ENCODE data around the gene CLPTM1L. TPM values are rescaled to one million over a fixed set of nuclear protein-coding genes. Genes with fewer than 3 reads are reported as not detected.
"Not testable (repeated sequence)": the region's sequence is repeated elsewhere in the genome, so short reads cannot be mapped to it uniquely, and the experiment has no call there.

CLPTM1L gene
- total and polyA plus RNA-seq, 12 donors, result 40.7 to 96.5 (median 83.2) TPM

- Histone ChIP-seq H3K27me3 (peaks cover 2% of the 10 kb centered on the region), H3K4me3 (no peak overlapping the region), H3K4me1 (replicated peaks in 1 of 2) (peaks cover 0 to 6% of the 10 kb centered on the region in 2 donors), H3K36me3 (replicated peaks in 1 of 2) (no peaks in the 10 kb centered on the region), H3K27ac (no peak overlapping the region), H3K9me3 (replicated peaks in 1 of 3) (no peaks in the 10 kb centered on the region)
- intact Hi-C loops (cut with DNase I), result no loop called here
- 70 to 76% (median 73%) methylated on average over 3 of the region's 3 CpGs for WGBS, 4 donors
- TF ChIP-seq, protein P1, sequence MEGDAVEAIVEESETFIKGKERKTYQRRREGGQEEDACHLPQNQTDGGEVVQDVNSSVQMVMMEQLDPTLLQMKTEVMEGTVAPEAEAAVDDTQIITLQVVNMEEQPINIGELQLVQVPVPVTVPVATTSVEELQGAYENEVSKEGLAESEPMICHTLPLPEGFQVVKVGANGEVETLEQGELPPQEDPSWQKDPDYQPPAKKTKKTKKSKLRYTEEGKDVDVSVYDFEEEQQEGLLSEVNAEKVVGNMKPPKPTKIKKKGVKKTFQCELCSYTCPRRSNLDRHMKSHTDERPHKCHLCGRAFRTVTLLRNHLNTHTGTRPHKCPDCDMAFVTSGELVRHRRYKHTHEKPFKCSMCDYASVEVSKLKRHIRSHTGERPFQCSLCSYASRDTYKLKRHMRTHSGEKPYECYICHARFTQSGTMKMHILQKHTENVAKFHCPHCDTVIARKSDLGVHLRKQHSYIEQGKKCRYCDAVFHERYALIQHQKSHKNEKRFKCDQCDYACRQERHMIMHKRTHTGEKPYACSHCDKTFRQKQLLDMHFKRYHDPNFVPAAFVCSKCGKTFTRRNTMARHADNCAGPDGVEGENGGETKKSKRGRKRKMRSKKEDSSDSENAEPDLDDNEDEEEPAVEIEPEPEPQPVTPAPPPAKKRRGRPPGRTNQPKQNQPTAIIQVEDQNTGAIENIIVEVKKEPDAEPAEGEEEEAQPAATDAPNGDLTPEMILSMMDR (IDR thresholded peaks at IDR 0.05), result no peak
- TF ChIP-seq POLR2A (IDR thresholded peaks at IDR 0.05), result no peak
- DNase-seq, result no peak
These were observed 32.1 kb upstream of the CLPTM1L start for GRCh38 chr5:1376981-1377380.

- WGBS, 4 donors, result 73 to 77% (median 76%) methylated on average over 21 to 23 of the region's 23 CpGs
These were observed 31.2 kb upstream of the CLPTM1L start for GRCh38 chr5:1375871-1376810.

GRCh38 chr5:1374679-1375055 is 29.8 kb upstream of the CLPTM1L start:
- 30 to 55% (median 49%) methylated on average over 5 to 6 of the region's 6 CpGs for WGBS, 4 donors
- intact Hi-C loops (cut with DNase I), result no loop called here
- Histone ChIP-seq H3K36me3 (replicated peaks in 1 of 2) (no peaks in the 10 kb centered on the region), H3K9me3 (replicated peaks in 1 of 3) (no peaks in the 10 kb centered on the region), H3K4me1 (replicated peaks in 1 of 2) (no peaks in the 10 kb centered on the region), H3K27ac (no peak overlapping the region), H3K4me3 (no peak overlapping the region), H3K27me3 (peaks cover 7% of the 10 kb centered on the region)
- no peak for DNase-seq
- no peak for TF ChIP-seq POLR2A (IDR thresholded peaks at IDR 0.05)
- TF ChIP-seq, protein P1 (IDR thresholded peaks at IDR 0.05), result no peak

More at GRCh38 chr5:1375871-1376810, 31.2 kb upstream of the CLPTM1L start:
- no peak for DNase-seq
- Histone ChIP-seq H3K36me3 (replicated peaks in 1 of 2) (no peaks in the 10 kb centered on the region), H3K27ac (no peak overlapping the region), H3K9me3 (replicated peaks in 1 of 3) (no peaks in the 10 kb centered on the region), H3K4me1 (replicated peaks in 1 of 2) (peaks cover 0 to 6% of the 10 kb centered on the region in 2 donors), H3K27me3 (peaks cover 6% of the 10 kb centered on the region), H3K4me3 (no peak overlapping the region)
- TF ChIP-seq, protein P1 (IDR thresholded peaks at IDR 0.05), result no peak
- TF ChIP-seq POLR2A (IDR thresholded peaks at IDR 0.05), result no peak
- intact Hi-C loops (cut with DNase I), result no loop called here

DNA sequence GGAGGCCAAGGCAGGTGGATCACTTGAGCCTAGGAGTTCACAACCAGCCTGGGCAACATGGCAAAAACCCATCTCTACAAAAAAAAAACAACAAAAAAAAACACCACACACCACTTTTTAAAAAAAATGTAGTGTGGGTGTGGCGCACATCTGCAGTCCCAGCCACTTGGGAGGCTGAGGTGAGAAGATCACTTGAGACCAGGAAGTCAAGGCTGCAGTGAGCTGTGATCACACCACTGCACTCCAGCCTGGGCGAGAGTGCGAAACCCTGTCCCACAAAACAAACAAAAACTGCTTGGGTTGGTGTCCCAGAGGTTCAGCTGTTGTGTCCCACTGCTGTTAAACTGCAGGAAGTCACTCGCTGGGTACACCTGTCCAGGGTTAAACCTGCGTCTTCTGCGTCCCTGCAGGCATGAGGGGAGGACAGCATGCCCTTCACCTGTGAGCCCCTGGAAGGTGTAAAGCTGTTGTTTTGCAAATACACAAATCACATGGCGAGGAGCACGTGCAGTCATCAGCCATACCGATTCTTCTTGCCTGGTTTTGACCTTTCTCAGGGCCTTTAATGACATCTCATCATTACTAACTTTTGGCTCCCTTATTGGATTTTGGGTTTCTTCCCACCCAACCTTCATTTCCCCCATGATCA is 29.3 kb upstream of the CLPTM1L start:
- H3K9me3 ChIP-seq (replicated peaks in 1 of 3), result no peaks in the 10 kb centered on the region
- H3K36me3 ChIP-seq (replicated peaks in 1 of 2), result no peaks in the 10 kb centered on the region
- TF ChIP-seq, protein P1 (IDR thresholded peaks at IDR 0.05), result no peak
- no peak for TF ChIP-seq POLR2A (IDR thresholded peaks at IDR 0.05)
- H3K27ac ChIP-seq, result no peak overlapping the region
- no peaks in the 10 kb centered on the region for H3K4me1 ChIP-seq (replicated peaks in 1 of 2)
- 51 to 71% (median 63%) methylated on average over 9 of the region's 9 CpGs for WGBS, 4 donors
- intact Hi-C loops (cut with DNase I), result no loop called here
- no peak for DNase-seq
- H3K27me3 ChIP-seq, result peaks cover 7% of the 10 kb centered on the region
- no peak overlapping the region for H3K4me3 ChIP-seq

DNA sequence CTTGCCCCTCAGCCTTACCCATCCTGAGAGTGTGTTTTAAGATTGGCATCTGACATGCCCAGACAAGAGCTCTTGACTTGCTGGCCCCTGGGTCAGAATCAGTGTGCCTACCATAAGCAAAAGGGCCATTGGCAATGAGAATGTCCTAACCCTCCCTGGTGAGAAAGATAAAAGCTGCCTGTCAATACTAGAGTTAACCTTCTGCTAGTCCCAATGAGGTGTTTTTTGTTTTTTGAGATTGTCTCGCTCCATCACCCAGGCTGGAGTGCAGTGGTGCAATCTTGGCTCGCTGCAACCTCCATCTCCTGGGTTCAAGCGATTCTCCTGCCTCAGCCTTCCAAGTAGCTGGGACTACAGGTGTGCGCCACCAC is 27.1 kb upstream of the CLPTM1L start:
- H3K27ac ChIP-seq; H3K4me1 ChIP-seq (replicated peaks in 1 of 2); H3K36me3 ChIP-seq (replicated peaks in 1 of 2); intact Hi-C loops (cut with DNase I); H3K27me3 ChIP-seq; H3K9me3 ChIP-seq (replicated peaks in 1 of 3); H3K4me3 ChIP-seq; DNase-seq: not testable (repeated sequence)
- 89 to 100% (median 95%) methylated on average over 4 of the region's 4 CpGs for WGBS, 4 donors

All from adrenal gland (tissue), 12 donors.